GM15510 (cell line): ENCODE measurements around the gene ATP9A.

Source experiments
- POLR2A ChIP-seq: IDR thresholded peaks from 3 replicates; pipeline ENCODE4 v1.6.1; 2011; ENCODE audit warnings: borderline replicate concordance; ENCODE audit not compliant: insufficient read length; ENCODE audit errors: extremely low read depth

ATP9A gene

DNA sequence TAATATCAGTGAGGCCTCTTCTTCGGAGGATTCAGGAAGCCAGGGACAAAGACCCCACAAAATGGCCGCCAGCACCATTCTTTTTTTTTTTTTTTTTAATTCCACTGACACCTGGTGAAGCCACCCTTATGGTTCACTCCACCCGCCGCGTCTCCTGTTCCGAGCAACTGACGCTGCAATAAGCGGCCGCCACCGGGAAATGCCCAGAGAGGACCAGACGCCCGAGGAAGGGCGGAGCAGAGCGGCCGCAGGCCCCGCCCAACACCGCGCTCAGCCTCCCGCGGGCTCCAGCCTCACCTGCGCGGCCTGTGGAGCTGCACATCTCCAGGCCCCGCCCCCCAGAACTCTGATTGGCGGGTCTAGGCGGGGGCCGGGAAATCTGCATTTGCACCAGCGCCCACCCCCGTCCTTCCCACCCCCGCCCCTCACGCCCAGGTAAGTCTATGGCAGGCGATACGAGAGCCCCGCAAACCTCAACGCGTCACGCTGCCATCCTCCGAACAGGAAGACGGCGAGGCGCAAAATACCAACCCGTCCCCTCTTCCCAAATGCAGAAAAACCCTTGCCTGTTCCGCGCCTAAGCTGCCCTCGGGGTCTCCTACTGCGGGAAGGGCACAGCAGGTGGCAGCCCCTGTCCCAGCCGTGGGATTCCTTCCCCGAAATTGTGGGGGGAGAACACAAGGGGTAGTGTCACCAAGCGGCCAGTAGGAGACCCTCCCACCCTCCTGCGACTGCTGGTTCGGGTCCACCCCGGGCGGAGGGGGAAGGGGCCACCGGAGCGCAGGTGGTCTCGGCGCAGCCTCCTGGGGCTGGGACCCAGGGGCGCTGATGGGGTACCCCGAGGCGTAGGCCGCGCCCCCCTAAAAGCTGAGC, 960 bp downstream of the ATP9A start:
- TF ChIP-seq POLR2A = no peak

DNA sequence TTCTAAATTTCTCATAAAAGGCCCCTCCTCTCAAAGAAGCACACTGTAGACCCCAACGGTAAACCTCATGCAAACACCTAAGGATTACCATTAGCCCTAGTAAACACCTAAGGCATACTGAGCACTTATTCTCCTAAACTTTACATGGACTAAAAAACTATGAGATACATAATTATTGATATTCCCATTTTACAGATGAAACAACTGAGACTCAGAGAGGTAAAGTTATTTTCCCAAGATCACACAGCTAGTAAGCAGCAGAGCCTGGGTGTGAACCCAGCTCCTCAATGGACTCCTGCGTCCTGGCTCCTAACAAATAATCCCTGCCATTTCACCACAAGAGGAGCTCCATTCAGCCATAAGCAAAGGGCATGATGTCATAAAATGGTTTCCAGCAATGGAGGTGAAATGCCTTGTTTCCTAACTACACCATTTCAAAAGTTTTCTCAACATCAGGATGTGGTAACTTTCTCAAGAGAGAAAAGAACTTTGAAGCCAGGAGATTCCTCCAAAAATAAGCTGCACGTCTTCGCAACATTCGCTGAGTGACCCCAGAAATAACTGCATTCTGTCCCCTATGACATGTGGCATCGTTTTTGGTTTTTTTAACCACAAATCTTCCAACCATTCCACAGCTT, 4.1 kb downstream of the ATP9A start:
- TF ChIP-seq POLR2A = no peak

DNA sequence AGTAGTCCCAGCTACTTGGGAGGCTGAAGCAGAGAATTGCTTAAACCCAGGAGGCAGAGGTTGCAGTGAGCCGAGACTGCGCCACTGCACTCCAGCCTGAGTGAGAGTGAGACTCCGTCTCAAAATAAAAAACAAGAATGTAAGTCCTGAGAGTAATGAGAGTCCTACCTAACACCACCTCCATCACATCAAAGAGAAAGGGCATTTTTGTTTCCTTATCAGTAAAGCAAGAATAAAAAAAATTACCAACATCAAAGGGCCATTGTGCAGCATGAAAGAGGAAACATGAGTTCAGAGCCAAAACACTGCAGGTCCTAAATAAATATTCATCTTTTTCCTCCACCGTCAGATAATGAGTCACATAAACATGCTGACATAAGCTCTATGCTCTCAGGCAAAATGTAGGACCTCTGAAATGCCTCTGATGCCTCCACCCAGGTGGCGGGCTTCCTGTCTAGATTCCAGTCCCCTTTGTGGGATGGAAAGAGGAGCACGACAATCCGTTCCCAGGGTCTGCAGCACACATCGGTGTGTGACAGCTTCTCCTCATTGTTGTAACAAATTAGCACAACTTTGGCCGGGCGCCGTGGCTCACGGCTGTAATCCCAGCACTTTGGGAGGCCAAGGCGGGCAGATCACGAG, 7.2 kb downstream of the ATP9A start:
- TF ChIP-seq POLR2A = no peak

DNA sequence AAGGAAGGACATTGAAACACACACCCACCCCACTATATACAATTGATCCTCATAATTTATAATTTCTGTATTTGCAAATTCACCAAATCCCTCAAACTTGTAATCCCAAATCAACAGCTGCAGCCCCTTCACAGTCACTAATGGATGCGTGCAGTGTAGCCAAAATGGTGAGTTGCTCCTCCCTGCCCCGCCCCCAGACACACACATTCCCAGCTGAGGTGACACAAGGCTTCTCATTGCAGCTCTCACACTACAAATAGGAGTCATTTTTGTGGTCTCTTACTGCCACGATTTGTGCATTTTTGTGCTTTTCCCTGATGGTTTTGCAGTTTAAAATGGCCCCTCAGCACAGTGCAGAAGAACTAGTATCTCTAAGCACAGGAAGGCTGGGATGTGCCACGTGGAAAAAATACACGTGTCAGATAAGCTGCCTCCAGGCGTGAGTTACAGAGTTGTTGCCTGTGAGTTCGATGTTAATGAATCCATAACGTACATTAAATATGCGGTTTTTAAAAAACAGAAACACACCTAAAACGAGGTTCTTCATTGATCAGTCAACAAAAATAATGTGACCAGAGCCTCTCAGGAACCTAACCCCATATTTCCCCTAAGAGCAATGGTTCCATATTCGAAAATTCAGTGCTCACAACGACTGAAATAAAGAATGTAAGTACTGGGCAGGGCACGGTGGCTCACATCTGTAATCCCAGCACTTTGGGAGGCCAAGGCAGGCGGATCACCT, 8.2 kb downstream of the ATP9A start:
- TF ChIP-seq POLR2A = no peak

DNA sequence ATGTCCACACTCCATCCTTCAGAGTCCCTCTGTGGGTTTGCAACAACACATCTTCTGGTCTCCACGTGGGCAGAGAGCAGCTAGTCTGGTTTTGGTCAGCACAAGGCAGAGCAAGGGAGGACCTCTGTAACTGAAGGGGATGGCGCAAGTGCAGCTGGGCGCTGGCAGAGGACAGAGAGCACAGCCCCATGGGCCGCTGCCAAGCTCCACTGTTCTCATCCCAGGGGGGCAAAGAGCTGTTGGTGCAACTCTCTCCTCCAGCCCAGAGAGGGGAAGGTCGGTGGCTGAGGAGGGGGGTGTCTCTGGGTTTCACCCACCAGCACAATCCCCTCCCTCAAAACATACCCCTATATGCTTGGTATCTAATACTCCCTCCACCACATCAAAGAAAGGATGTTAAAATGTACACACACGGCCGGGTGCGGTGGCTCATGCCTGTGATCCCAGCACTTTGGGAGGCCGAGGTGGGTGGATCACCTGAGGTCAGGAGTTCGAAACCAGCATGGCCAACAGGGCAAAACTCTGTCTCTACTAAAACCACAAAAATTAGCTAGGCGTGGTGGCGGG, 9.1 kb downstream of the ATP9A start:
- no peak for TF ChIP-seq POLR2A

DNA sequence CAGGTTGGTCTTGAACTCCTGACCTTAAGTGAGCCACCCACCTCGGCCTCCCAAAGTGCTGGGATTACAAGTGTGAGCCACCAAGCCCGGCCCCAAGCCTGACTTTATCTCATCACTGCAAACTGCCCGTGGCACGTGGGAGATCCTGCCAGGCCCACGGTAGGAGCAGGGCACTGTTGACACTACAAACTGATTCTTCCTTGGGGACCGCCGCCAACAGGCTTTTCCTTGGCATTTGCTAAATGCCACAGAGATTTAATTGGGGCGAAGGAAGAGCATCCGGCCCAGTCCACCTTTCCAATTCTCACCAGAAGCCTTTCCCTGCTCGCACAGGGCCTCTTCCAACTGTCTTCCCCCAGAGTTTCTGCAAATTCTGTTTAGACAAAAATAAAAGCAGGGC, 11.0 kb downstream of the ATP9A start:
- TF ChIP-seq POLR2A = no peak

DNA sequence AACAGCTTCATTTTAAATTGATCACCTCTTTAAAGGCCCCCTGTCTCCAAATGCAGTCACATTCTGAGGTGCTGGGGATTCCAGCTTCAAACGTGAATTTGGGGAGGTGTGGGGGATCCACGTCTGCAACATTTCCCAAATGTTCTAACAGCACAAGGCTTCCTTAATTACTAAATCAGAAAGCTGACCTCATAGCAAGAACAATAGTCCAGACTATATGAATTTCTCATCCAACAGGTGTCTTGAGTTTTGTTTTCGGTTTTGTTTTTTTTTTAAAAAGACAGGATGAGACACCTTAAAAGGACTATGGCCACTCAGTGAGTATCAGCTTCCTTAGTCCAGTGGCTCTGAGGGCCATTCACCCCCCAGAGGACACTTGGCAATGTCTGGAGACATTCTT, 11.5 kb downstream of the ATP9A start:
- no peak for TF ChIP-seq POLR2A

DNA sequence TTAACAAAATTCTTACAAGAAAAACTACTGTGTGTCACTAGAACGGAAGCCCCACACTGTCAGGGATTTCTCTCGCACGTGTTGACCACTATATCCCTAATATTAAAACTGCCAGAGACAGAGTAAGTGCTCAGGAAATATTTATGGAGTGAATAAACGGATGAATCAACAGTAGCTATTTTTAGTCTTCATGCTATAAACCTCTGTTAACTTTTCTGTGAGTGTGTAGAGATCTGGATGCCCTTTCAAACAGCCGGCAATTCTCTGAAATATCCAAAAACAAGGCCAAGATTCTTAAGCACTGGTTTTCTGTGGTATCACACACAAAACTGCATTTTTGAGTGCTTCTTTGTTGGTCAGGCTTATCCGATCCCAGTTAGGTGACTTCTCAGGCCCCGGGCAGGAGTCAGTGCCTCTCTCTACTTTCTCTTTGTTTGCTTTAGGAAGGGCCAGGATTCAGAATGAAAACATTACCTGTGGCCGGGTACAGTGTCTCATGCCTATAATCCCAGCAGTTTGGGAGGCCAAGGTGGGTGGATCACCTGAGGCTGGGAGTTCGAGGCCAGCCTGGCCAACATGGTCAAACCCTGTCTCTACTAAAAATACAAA, 15.7 kb downstream of the ATP9A start:
- TF ChIP-seq POLR2A = no peak

DNA sequence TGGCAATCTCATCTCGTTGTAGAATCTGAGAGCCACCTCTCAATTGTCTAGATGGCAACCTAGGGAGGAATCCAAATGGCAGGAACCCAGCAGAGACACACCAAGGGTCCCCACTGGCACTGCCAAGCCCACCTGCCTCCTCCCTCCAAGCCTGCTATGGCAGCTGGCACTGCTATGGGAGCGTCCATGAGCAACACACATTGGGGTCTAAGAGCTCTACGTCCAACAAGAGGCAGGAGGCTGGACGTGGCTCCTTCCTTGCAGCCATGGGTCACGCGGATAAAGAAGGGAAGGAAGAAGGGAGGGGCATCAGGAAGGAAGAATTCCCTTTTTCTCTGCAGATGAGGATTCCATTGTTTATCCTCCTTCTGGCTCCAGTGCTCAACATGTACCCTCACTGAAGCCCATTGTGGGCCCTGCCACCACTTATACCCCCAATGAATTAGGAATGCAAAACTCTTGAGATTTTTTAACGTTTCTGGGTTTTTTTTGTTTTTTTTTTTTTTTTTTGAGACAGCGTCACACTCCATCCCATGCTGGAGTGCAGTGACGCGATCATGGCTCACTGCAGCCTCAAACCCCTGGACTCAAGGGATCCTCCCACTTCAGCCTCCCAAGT, 17.3 kb downstream of the ATP9A start:
- TF ChIP-seq POLR2A = no peak

DNA sequence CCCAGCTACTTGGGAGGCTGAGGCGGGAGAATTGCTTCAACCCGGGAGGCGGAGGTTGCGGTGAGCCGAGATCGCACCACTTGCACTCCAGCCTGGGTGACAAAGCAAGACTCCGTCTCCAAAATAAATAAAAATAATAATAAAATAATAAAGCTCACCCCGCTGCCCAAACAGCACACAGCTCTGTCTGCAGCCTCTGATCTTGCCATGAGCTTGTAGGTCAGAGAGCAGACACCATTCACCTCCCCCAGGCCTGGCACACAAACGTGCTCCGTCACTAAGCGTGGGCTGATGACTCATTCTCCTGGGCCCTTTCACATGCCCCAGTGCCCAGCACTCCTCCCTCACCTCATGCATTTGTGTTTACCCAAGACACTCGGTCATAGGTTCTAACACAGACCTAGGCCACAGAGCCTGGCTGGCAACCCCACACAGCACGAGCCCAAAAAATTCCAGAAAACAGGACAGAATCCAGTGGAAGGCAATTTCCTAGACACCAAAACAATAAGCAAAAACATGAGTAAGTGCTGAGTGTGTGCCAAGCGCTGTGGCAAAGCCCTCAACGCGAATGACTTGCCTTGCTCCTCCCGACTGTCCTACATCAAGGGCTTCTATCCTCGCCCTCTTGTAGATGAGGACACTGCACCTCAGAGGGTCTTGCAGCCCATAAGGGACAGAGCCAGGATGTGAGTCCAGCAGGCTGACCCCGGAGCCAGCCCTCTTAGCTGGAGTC, 18.0 kb downstream of the ATP9A start:
- TF ChIP-seq POLR2A = no peak

DNA sequence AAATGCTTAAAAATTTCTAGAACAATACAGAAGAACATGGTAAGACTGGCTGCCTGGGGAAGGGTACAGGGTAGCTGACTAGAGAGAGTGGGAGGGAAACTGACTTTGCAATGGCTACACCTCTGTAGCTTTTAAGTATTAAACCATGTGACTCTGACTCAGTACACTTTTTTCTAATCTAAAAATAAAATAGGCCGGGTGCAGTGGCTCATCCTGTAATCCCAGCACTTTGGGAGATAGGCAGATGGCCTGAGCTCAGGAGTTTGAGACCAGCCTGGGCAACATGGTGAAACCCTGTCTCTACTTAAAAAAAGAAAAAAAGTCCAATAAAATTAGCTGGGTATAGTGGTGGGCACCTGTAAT, 18.5 kb downstream of the ATP9A start:
- no peak for TF ChIP-seq POLR2A

DNA sequence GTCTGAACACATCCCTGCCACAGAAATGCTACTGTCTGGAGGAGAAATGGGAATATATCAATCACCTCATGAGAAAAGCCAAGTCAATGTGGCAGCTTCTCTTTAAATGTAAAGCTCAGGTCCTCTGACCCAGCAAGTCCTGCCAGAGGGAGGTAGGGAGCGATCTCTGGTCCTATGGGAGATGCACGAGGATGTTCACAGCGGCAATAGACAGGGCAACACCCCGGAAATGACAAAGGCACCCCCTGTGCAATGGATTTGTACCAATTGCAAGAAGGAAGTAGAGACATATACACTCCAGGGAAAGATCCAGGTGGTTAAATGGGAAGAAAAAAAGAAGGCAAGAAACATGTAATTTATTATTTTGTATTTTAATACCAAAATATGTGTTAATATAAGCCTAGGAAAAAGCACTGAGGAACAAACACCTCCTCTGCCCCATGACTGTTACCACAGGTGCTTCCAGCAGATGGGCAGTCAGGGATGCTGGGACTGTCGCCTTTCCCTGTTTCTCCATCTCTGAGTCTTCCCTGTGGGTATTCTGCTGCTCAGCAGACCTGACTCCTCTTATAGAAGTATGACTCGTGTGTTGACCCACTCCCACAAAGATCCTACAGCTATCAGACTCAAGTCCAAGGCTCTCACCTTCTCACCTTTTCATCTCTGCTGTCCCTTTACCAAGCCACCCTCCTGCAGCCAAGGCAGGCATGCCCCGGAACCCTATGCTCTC, 20.8 kb downstream of the ATP9A start:
- no peak for TF ChIP-seq POLR2A

DNA sequence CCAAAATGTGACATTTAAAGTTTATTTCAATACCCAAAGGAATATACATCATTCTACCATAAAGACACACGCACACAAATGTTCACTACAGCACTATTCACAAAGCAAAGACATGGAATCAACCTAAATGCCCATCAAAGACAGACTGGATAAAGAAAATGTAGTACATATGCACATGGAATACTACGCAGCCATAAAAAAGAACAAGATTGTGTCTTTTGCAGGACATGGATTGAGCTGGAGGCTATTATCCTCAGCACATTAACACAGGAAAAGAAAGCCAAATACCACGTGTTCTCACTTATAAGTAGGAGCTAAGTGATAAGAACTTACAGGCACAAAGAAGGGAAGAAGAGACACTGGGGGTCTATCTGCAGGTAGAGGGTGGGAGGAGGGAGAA, 22.4 kb downstream of the ATP9A start:
- no peak for TF ChIP-seq POLR2A
